HuH-7 (cell line): ENCODE results near the gene GABBR2.
A peak's percentile ranks its signal among the peaks of the same experiment; 100 is the strongest.

ENCODE experiments used
- DNase-seq: peaks from one replicate; pipeline ENCODE4 v3.0.0; 2011; ENCODE audit warnings: low spot score

The GABBR2 gene

GRCh38 chr9:98255061-98255577 lies 453.6 kb downstream of the GABBR2 start:
- peak; percentile 39 for DNase-seq

GRCh38 chr9:98254228-98255060 lies 454.3 kb downstream of the GABBR2 start:
- no peak for DNase-seq

- DNase-seq = no peak
Measured at GRCh38 chr9:98253565-98253964, 455.2 kb downstream of the GABBR2 start.

- DNase-seq = no peak
Measured at GRCh38 chr9:98251551-98251950, 457.2 kb downstream of the GABBR2 start.

GRCh38 chr9:98249771-98250170 lies 459.0 kb downstream of the GABBR2 start:
- no peak for DNase-seq

- DNase-seq = no peak
Measured at GRCh38 chr9:98248737-98249474, 459.8 kb downstream of the GABBR2 start.

GRCh38 chr9:98247831-98248657 lies 460.7 kb downstream of the GABBR2 start:
- DNase-seq = no peak

GRCh38 chr9:98242426-98242825 lies 466.3 kb downstream of the GABBR2 start:
- DNase-seq = no peak

GRCh38 chr9:98241357-98242300 lies 467.1 kb downstream of the GABBR2 start:
- DNase-seq = no peak

GRCh38 chr9:98240475-98240874 lies 468.3 kb downstream of the GABBR2 start:
- no peak for DNase-seq
